ENCODE data around the gene MYH13.

MYH13 gene

GRCh38 chr17:10337136-10337535 lies 35.7 kb downstream of the MYH13 start:
- no peaks in the 10 kb centered on the region for H3K79me2 ChIP-seq (ENCODE audit: insufficient read depth, low read depth)
- no peak overlapping the region for H3K27ac ChIP-seq

DNA sequence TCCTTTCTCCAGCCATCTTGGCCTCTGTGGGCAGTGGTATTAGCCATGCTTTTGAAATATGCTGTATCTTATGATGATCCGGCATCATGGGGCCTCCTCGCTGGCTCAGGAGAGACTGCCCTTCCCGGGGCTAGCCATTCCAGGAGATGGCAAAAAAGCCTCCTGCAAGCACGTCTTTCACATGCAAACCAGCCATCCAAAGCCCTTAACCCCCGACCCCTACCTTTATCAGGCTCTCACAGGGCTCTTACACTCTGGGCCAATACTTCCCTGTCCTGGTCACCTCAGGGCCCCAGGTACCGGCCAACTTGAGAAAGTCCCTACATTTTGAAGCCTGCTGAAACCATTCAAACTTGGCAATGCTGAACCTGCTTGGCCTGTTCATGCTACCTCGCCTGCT lies 36.4 kb downstream of the MYH13 start:
- Histone ChIP-seq H3K9ac (no peak overlapping the region), H2AFZ (ENCODE audit: low read depth) (no peak overlapping the region), H3K36me3 (ENCODE audit: insufficient read depth) (no peaks in the 10 kb centered on the region), H3K79me2 (ENCODE audit: insufficient read depth, low read depth) (no peaks in the 10 kb centered on the region), H3K4me3 (IDR thresholded peaks at IDR 0.05; ENCODE audit: insufficient read depth, low read depth, low read length) (no peak overlapping the region), H3K27me3 (ENCODE audit: insufficient read depth, low read depth) (no peaks in the 10 kb centered on the region), H3K27ac (no peak overlapping the region), H3K4me2 (no peak overlapping the region), H3K4me1 (ENCODE audit: low read depth, poor library complexity, severe bottlenecking) (no peaks in the 10 kb centered on the region), H4K20me1 (ENCODE audit: insufficient read depth) (no peaks in the 10 kb centered on the region)
- no peak for TF ChIP-seq CTCF (conservative IDR thresholded peaks at IDR 0.05; ENCODE audit: low read depth, low read length)

More at GRCh38 chr17:10337136-10337535, 35.7 kb downstream of the MYH13 start:
- Histone ChIP-seq H2AFZ (ENCODE audit: low read depth) (no peak overlapping the region), H3K9ac (no peak overlapping the region), H3K4me3 (IDR thresholded peaks at IDR 0.05; ENCODE audit: insufficient read depth, low read depth, low read length) (no peak overlapping the region), H3K36me3 (ENCODE audit: insufficient read depth) (no peaks in the 10 kb centered on the region), H3K4me2 (no peak overlapping the region), H3K27me3 (ENCODE audit: insufficient read depth, low read depth) (no peaks in the 10 kb centered on the region), H3K4me1 (ENCODE audit: low read depth, poor library complexity, severe bottlenecking) (no peaks in the 10 kb centered on the region), H4K20me1 (ENCODE audit: insufficient read depth) (no peaks in the 10 kb centered on the region)
- no peak for TF ChIP-seq CTCF (conservative IDR thresholded peaks at IDR 0.05; ENCODE audit: low read depth, low read length)

GRCh38 chr17:10332515-10332914 lies 40.3 kb downstream of the MYH13 start:
- no peaks in the 10 kb centered on the region for H3K4me1 ChIP-seq (ENCODE audit: low read depth, poor library complexity, severe bottlenecking)
- no peak for TF ChIP-seq CTCF (conservative IDR thresholded peaks at IDR 0.05; ENCODE audit: low read depth, low read length)
- H4K20me1 ChIP-seq (ENCODE audit: insufficient read depth) = no peaks in the 10 kb centered on the region
- no peak overlapping the region for H3K4me2 ChIP-seq
- H3K27me3 ChIP-seq (ENCODE audit: insufficient read depth, low read depth) = no peaks in the 10 kb centered on the region
- no peak overlapping the region for H3K9ac ChIP-seq
- H3K27ac ChIP-seq = no peak overlapping the region
- no peak overlapping the region for H2AFZ ChIP-seq (ENCODE audit: low read depth)
- no peak overlapping the region for H3K4me3 ChIP-seq (IDR thresholded peaks at IDR 0.05; ENCODE audit: insufficient read depth, low read depth, low read length)
- H3K36me3 ChIP-seq (ENCODE audit: insufficient read depth) = no peaks in the 10 kb centered on the region
- no peaks in the 10 kb centered on the region for H3K79me2 ChIP-seq (ENCODE audit: insufficient read depth, low read depth)

DNA sequence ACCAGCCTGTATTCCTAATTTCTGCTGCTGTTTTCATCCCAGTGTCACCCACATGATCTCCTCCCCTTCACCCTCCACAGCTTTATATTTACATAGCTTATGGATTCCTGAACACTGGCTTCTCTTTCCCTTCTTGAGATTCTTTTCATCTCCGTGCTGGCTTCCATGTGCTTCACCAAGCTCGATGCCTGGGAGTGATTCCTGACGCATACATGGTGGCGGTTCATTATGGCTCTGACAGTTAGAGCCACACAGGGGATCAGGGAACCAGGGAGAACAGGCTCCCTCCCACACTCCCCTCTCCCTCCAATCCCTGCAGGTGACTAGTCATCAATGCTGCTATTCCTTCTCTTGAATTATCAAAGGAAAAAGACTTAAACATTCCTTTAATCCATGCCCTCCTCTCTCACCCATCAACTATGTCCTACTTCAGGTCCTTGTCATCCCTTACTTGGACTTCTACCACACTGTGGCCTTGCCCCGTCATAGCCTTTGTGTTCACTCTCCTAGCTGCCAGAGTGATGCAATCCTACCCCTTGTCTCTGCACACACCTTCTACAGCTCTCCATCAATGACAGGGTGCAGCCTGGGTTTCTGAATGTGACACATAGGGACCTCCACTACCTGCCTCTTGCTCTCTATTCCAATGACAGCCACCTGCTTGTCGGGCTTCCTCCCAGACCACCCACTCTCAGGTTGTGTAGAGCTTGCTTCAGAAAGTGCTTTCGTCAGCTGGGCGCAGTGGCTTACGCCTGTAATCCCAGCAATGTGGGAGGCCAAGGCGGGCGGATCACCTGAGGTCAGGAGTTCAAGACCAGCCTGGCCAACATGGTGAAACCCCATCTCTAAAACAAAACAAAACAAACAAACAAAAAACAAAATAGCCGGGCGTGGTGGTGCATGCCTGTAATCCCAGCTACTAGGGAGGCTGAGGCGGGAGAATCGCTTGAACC lies 43.6 kb downstream of the MYH13 start:
- Histone ChIP-seq H3K4me2 (no peak overlapping the region), H3K79me2 (ENCODE audit: insufficient read depth, low read depth) (no peaks in the 10 kb centered on the region), H2AFZ (ENCODE audit: low read depth) (no peak overlapping the region), H3K9ac (no peak overlapping the region), H3K4me1 (ENCODE audit: low read depth, poor library complexity, severe bottlenecking) (no peaks in the 10 kb centered on the region), H4K20me1 (ENCODE audit: insufficient read depth) (no peaks in the 10 kb centered on the region), H3K36me3 (ENCODE audit: insufficient read depth) (no peaks in the 10 kb centered on the region), H3K27ac (no peak overlapping the region), H3K4me3 (IDR thresholded peaks at IDR 0.05; ENCODE audit: insufficient read depth, low read depth, low read length) (no peak overlapping the region), H3K27me3 (ENCODE audit: insufficient read depth, low read depth) (no peaks in the 10 kb centered on the region)
- no peak for TF ChIP-seq CTCF (conservative IDR thresholded peaks at IDR 0.05; ENCODE audit: low read depth, low read length)

All from KMS-11 (cell line).